ENCODE results near the gene YOD1. TPM values are rescaled to one million over a fixed set of nuclear protein-coding genes. Genes with fewer than 3 reads are reported as not detected.

Gene YOD1
- total RNA-seq, 1 experiment from 2014 or later = 12.5 TPM

DNA sequence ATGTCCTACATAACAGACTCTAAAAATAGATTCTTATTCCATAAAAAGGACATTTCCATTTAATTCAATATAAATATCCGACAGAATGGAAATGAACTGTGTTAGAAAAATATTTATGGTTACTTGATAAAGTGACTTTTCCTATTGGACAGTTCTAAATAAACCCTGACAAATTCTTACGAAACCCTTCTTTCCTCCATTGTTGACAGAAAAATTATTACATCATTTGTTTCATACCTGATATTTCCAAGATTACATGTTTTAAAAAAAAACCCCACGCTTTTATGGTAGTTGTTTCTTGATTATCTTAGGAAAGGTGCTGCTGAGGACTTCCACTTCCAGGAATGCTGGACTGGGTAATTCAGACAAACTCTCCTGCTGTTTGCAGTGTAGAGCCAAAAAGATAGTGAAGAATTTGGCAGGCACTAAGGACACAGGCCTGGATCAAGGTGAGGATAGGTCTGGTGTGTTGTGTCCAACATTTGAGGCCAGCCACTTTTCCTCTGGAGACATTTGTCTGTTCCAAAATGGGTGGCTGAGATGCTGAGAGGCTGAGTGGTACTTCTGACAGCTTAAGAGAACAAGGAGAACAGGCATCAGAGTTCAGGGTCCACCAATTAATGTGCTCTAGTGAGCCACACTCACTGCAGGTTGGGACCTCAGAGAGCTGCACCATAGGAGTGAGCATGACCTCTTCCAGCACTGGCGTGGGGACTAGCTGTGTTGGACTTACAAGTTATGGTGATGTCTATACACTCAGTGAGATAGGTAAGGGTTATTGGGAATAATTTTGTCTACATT, 11.4 kb downstream of the YOD1 start:
- Histone ChIP-seq H3K79me2 (ENCODE audit: low read depth) (0 out of 2 replicates have a peak, but pooled peaks cover 6% of the 10 kb centered on the region), H3K27me3 (ENCODE audit: insufficient read depth, low read depth) (no peaks in the 10 kb centered on the region), H3K4me2 (no peak overlapping the region), H3K9me2 (ENCODE audit: insufficient read depth) (no peaks in the 10 kb centered on the region), H3F3A (ENCODE audit: insufficient read depth, low read depth) (peaks cover 5% of the 10 kb centered on the region; the same call in 1 of the 2 replicates), H3K27ac (no peak overlapping the region), H3K4me3 (no peak overlapping the region), H3K4me1 (replicated peaks; ENCODE audit: insufficient read depth) (peaks cover 10% of the 10 kb centered on the region), H4K20me1 (ENCODE audit: insufficient read depth) (no peaks in the 10 kb centered on the region), H3K9me3 (ENCODE audit: insufficient read depth, low read depth) (no peaks in the 10 kb centered on the region), H2AFZ (no peak overlapping the region), H3K36me3 (ENCODE audit: low read depth) (peaks cover 12% of the 10 kb centered on the region; the same call in 1 of the 2 replicates)
- ChIA-PET POLR2A (ENCODE audit: unreplicated experiment) (no interaction called here), CTCF (no interaction called here)
- no TSS peak for BruUV-seq (replicated peaks)
- TF ChIP-seq, protein P1, sequence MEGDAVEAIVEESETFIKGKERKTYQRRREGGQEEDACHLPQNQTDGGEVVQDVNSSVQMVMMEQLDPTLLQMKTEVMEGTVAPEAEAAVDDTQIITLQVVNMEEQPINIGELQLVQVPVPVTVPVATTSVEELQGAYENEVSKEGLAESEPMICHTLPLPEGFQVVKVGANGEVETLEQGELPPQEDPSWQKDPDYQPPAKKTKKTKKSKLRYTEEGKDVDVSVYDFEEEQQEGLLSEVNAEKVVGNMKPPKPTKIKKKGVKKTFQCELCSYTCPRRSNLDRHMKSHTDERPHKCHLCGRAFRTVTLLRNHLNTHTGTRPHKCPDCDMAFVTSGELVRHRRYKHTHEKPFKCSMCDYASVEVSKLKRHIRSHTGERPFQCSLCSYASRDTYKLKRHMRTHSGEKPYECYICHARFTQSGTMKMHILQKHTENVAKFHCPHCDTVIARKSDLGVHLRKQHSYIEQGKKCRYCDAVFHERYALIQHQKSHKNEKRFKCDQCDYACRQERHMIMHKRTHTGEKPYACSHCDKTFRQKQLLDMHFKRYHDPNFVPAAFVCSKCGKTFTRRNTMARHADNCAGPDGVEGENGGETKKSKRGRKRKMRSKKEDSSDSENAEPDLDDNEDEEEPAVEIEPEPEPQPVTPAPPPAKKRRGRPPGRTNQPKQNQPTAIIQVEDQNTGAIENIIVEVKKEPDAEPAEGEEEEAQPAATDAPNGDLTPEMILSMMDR (conservative IDR thresholded peaks at IDR 0.05) = no peak
- TF ChIP-seq EZH2 (IDR thresholded peaks at IDR 0.05; ENCODE audit: low read depth) = no peak
- DNase-seq = no peak
- intact Hi-C loops (cut with micrococcal nuclease; ENCODE audit: unreplicated experiment) = no loop called here

DNA sequence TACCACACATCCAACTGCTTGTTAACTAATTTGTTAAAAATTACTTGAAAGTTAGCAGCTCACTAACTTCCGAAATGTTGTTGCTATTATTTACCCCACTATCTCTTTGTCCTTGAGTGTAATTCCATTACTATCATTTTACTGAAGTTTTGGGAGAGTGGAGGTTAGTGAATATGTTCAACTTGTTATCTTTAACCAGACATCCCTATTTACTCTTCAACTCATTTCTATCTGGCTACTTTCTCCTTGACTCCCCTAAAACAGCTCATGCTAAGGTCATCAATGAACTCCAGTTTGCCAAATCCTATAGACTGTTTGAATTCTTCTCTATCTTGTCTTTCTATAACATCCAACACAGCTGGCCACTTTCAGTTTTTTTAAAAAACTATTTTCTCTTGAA, 14.1 kb downstream of the YOD1 start:
- ChIA-PET CTCF (no interaction called here), POLR2A (ENCODE audit: unreplicated experiment) (no interaction called here)
- Histone ChIP-seq H3F3A (ENCODE audit: insufficient read depth, low read depth) (peaks cover 23% of the 10 kb centered on the region; the same call in 1 of the 2 replicates), H3K9me3 (ENCODE audit: insufficient read depth, low read depth) (no peaks in the 10 kb centered on the region), H3K36me3 (ENCODE audit: low read depth) (no peaks in the 10 kb centered on the region), H3K4me1 (replicated peaks; ENCODE audit: insufficient read depth) (peaks cover 37% of the 10 kb centered on the region), H3K9me2 (ENCODE audit: insufficient read depth) (no peaks in the 10 kb centered on the region), H3K4me3 (no peak overlapping the region), H2AFZ (no peak overlapping the region), H3K79me2 (ENCODE audit: low read depth) (peaks cover 5% of the 10 kb centered on the region; the same call in 1 of the 2 replicates), H3K4me2 (no peak overlapping the region), H3K27ac (no peak overlapping the region), H3K27me3 (ENCODE audit: insufficient read depth, low read depth) (no peaks in the 10 kb centered on the region), H4K20me1 (ENCODE audit: insufficient read depth) (no peaks in the 10 kb centered on the region)
- DNase-seq = no peak
- intact Hi-C loops (cut with micrococcal nuclease; ENCODE audit: unreplicated experiment) = no loop called here
- BruUV-seq (replicated peaks) = no TSS peak
- TF ChIP-seq EZH2 (IDR thresholded peaks at IDR 0.05; ENCODE audit: low read depth) = no peak
- TF ChIP-seq, protein P1 (conservative IDR thresholded peaks at IDR 0.05) = no peak

DNA sequence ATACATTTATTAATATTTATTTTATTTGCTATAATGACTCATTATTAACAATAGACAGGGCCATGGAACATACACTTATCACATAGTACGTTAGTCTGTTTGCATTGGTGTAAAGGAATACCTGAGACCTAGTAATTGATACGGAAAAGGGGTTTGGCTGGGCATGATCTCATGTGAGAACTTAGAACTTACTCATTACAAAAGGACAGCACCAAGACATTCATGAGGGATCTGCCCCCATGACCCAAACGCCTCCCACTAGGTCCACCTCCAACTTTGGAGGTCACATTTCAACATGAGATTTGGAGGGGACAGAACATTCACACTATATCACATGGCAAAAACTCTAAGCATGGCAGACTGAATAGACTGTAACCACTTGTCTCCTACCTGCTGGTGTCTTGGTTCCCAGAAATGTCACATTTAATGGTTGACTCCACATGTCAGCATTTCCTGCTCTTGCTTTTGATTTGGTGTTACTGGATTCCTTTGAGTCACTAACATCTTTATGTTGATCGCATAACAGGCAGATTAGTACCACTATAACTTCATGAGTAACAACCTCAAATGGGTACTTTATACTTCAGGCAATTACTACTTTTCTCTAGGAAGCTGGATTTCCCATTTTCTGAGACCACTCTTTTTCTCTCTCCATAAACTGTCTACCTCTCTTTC, 15.0 kb downstream of the YOD1 start:
- Histone ChIP-seq H3K27me3 (ENCODE audit: insufficient read depth, low read depth) (no peaks in the 10 kb centered on the region), H3K36me3 (ENCODE audit: low read depth) (no peaks in the 10 kb centered on the region), H3K9me2 (ENCODE audit: insufficient read depth) (no peaks in the 10 kb centered on the region), H3K27ac (no peak overlapping the region), H3F3A (ENCODE audit: insufficient read depth, low read depth) (peaks cover 23% of the 10 kb centered on the region; the same call in 1 of the 2 replicates), H3K4me2 (no peak overlapping the region), H4K20me1 (ENCODE audit: insufficient read depth) (no peaks in the 10 kb centered on the region), H3K4me3 (no peak overlapping the region), H3K4me1 (replicated peaks; ENCODE audit: insufficient read depth) (peaks cover 45% of the 10 kb centered on the region), H2AFZ (no peak overlapping the region), H3K79me2 (ENCODE audit: low read depth) (peaks cover 13% of the 10 kb centered on the region), H3K9me3 (ENCODE audit: insufficient read depth, low read depth) (no peaks in the 10 kb centered on the region)
- ChIA-PET POLR2A (ENCODE audit: unreplicated experiment) (no interaction called here), CTCF (no interaction called here)
- no peak for TF ChIP-seq EZH2 (IDR thresholded peaks at IDR 0.05; ENCODE audit: low read depth)
- TF ChIP-seq, protein P1 (conservative IDR thresholded peaks at IDR 0.05) = no peak
- no peak for DNase-seq
- intact Hi-C loops (cut with micrococcal nuclease; ENCODE audit: unreplicated experiment) = no loop called here
- no TSS peak for BruUV-seq (replicated peaks)

Measured in PC-9 (cell line).